Measurements from ENCODE around the gene IGSF8. TPM values are rescaled to one million over a fixed set of nuclear protein-coding genes. Genes with fewer than 3 reads are reported as not detected.

IGSF8 gene, protein sequence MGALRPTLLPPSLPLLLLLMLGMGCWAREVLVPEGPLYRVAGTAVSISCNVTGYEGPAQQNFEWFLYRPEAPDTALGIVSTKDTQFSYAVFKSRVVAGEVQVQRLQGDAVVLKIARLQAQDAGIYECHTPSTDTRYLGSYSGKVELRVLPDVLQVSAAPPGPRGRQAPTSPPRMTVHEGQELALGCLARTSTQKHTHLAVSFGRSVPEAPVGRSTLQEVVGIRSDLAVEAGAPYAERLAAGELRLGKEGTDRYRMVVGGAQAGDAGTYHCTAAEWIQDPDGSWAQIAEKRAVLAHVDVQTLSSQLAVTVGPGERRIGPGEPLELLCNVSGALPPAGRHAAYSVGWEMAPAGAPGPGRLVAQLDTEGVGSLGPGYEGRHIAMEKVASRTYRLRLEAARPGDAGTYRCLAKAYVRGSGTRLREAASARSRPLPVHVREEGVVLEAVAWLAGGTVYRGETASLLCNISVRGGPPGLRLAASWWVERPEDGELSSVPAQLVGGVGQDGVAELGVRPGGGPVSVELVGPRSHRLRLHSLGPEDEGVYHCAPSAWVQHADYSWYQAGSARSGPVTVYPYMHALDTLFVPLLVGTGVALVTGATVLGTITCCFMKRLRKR
- 52.0 TPM for total RNA-seq

DNA sequence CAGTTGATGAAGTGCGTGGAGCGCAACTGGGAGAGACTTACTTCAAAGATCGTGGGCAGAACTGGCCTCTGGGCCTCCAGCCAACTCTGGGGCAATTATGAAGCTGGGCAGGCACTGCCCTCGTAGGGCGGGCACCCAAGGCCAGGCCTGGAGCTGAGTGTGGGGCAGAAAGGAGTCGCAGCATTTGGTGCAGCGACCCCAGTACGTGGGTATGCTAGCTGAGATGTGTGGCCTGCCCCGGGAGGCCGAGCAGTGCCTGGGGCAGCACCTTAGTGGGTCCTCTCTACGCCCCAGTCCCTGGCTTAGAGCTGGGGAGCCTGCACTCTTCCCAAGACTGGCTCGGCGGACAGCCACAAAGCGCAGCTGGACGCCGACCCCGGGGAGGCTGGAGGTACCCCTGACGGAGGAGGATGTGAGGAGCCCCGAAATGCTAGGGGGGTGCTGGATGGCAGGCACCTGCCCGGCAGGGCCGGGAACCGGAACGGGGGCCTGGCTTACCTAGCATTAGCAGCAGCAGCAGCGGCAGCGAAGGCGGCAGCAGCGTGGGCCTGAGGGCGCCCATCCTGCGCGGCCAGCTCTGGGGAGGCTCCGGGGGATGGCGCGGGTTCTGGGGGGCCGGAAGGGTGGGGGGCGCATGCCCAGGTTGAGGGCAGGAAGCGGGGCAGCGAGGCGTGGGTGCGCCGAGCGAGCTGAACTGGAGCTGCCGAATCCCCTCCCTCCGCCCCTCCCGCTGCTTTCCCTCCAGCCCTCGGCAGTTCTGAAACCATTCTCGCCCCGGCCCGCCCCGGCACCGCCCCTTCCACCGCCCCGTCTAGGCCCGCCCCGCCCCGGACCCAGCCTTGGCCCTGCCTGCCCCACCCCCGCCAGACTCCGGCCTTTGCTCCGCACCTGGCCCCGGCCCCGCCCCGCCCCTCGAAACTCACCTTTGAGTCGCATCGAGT lies at the start of gene IGSF8:
TSS of gene IGSF8 (minus strand) at position 709 of the 941 bp plus-strand sequence. CDS start at position 562, 147 bp downstream.
- peak; percentile 83 to 89 (median 87) for DNase-seq (ENCODE audit: low read depth in 2 of 3, low spot score in 2 of 3)

DNA sequence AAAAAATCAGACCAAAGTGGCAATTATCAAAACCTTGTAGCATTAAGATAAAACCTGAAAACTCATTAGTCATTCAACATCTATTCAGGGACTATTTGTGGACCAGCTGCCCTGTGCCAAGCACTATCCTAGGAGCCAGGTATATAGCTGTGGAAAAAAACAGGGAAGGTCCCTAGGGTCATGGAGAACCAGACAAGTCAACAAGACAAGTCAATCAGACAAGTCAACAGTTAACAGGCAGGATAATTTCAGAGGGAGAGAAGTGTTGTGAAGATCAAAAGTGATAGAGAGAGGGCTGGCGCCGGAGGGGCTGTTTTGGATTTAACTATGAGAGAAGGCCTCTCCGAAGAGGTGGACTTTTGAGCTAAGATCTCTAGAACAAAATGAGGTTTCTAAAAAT lies 49.7 kb upstream of the IGSF8 start:
- no peak for DNase-seq (ENCODE audit: low read depth in 2 of 3, low spot score in 2 of 3)

DNA sequence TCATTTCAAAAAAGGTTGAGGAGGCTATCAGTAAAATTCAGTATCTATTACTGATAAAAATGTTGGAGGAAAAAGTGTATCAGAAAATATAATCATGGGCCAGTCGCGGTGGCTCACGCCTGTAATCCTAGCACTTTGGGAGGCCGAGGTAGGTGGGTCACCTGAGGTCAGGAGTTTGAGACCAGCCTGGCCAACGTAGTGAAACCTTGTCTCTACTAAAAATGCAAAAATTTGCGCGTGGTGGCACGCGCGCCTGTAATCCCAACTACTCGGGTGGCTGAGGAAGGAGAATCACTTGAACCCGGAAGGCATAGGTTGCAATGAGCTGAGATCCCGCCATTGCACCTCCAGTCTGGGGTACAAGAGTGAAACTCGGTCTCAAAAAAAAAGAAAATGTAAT lies 47.7 kb upstream of the IGSF8 start:
- DNase-seq (ENCODE audit: low read depth in 2 of 3, low spot score in 2 of 3), result no peak

DNA sequence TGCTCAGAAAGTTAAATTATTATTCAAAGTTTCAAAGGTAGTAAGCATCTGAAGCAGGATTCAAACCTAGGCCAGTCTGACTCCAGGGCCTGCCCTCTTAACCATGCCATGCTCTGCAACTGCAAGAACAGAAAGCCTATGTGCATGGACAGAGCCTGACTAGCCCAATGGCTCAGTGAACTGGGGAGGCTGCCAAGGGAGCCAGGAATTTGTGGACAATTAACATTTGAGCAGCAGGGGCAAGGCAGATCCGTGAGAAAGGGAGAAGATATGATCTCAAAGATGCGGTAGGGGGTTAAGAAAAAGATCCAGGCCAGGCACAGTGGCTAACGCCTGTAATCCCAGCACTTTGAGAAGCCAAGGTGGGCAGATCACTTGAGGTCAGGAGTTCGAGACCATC lies 46.5 kb upstream of the IGSF8 start:
- no peak for DNase-seq (ENCODE audit: low read depth in 2 of 3, low spot score in 2 of 3)

DNA sequence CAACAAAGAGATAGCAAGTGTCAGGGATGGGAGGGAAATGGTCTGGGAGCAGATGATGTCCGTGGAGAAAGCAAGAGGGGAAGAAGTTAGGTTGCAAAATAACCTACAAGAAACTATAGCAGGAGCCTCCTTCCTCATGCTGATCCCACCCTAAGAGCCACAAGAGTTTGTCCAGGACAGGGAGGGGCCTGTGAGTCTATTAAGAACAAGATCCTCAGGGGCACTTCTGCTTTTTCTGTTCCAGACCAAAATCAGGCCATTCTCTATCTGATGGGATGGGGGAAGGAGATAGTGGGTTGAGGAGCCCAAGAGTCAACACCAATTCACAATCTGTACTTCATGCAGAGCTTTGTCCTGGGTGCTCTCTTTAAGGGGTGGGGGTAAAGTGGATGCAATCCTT lies 45.3 kb upstream of the IGSF8 start:
- peak in 2 of 3 donors; percentile 26 to 52 for DNase-seq (ENCODE audit: low read depth in 2 of 3, low spot score in 2 of 3)

DNA sequence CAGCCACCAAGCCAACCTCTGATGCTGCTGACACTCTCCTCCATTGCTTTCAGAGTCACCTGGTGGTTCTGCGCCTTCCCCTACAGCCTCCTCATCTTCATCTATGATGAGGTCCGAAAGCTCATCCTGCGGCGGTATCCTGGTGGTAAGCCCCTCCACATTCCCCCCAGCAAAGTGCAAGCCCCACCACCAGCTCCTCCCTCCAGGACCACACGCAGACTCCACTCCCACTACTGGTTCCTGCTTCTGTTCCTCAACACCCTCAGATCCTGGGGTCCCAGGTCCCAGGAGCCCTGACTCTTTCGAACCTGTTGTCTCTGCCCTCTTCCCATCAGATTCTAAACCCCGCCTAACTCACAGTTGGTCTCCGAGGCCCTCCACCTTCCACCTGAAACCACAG lies 41.4 kb upstream of the IGSF8 start:
- DNase-seq (ENCODE audit: low read depth in 2 of 3, low spot score in 2 of 3), result no peak

DNA sequence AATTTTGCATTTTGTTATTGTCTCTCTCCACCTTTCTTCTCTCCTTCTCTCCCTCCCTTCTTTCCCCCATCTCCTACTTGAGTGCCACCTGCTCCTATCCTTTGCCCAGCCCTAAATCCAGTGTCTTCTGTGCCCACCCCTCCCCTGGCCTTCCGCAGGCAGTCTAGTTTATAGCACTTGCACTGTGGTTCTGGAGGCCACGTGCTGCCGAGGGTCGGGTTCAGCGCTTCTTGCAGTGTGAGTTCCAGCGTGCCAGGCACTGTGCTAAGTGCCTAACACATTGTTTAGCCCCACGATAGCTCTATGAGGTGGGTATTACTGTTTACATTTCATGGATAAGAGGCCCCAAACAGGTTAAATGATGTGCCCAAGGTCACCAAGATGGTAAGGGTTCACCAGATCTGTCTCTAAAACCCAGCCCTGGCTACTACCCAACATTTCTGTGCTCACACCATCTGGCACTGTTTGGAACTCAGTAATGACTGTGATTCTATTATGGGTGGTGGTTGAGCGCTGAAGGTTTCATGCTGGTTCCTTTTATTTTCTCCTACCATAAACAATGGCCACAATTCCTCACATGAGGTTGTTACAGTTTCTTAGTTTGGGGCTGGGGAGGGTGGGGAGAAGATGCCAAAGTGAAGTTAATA lies 38.9 kb upstream of the IGSF8 start:
- DNase-seq (ENCODE audit: low read depth in 2 of 3, low spot score in 2 of 3), result no peak

DNA sequence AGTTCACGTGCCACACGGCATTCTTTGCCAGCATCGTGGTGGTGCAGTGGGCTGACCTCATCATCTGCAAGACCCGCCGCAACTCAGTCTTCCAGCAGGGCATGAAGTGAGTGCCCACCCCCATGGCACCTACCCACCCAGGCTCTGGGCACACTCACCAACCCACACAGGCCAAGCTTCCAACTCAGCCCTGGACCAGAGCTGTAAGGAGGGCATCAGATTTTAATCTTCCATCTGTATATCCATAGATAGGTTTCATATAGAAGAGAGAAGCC lies 38.4 kb upstream of the IGSF8 start:
- no peak for DNase-seq (ENCODE audit: low read depth in 2 of 3, low spot score in 2 of 3)

DNA sequence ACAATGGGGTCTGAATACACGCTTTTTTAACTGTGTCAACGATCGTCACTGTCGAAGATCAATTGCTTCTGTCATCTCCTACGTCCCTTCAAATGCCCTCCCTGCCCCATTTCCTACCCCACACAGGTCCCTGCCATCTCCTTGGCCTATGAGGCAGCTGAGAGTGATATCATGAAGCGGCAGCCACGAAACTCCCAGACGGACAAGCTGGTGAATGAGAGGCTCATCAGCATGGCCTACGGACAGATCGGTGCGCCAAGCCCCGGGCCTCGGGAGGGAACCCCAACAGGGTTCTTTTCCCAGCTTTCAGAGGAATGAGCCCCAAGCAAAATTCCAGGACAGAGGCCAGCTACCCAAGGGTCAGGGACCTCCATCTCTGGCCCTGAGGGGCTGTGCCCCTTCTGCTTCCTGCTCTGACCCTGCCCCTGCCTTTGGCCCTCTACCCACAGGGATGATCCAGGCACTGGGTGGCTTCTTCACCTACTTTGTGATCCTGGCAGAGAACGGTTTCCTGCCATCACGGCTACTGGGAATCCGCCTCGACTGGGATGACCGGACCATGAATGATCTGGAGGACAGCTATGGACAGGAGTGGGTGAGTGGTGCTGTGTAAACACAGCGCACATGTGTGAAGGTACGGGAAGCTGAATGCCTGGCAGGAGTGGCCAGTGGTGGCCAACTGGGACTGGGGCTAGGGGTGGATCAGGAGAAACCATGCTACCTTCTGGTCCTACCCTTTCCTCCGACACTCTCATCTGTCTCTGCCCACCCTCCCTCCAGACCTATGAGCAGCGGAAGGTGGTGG lies 37.9 kb upstream of the IGSF8 start:
- no peak for DNase-seq (ENCODE audit: low read depth in 2 of 3, low spot score in 2 of 3)

DNA sequence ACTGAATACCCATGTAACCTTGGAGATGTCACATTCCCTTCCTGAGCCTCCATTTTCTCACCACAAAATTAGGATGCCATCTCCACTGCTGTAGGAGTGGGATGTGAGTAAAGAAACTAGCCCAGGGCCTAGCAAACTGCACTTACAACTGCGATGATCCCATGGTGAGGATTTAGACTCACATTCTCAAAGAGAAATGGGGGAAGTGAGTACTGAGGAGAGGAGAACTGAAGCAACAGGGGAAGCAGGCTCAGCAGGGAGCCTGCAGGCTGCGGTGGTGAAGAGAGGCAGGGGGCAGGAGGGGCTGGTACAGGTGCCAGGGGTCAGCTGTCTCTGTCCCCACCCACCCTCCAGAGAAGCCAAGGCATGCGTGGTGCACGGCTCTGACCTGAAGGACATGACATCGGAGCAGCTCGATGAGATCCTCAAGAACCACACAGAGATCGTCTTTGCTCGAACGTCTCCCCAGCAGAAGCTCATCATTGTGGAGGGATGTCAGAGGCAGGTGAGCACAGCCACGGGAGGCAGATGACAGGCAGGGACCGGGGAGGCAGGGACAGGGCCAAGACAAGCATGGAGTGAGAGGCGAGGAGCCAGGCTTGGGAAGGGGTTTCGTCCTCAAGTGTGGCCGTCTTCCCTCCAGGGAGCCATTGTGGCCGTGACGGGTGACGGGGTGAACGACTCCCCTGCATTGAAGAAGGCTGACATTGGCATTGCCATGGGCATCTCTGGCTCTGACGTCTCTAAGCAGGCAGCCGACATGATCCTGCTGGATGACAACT lies 36.6 kb upstream of the IGSF8 start:
- DNase-seq (ENCODE audit: low read depth in 2 of 3, low spot score in 2 of 3), result no peak

DNA sequence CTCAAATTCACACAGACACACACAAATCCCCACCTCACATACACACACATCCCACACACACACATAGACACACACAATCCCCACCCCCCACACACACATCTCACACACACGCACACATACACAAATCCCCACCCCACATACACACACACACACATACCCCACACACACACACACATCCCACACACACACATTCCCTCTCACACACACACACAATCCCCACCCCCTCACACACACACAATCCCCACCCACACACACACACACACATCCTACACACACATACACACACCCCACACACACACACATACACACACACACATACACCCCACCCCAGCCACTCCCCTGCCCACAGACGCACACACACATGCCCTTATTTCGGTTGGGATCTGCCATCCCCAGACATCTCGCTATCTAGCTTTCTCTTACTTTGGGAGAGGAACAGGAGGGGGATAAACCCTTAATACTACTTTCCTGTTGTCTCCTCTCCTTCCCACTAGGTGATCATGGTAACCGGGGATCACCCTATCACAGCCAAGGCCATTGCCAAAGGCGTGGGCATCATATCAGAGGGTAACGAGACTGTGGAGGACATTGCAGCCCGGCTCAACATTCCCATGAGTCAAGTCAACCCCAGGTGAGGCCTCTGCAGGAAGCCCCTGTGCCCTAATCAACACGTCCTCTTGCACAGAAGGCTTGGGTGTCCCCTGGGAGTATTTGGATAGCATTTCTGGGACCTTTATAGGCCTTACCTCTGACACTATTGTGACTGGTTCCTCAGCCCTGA lies 35.8 kb upstream of the IGSF8 start:
- DNase-seq (ENCODE audit: low read depth in 2 of 3, low spot score in 2 of 3), result no peak

DNA sequence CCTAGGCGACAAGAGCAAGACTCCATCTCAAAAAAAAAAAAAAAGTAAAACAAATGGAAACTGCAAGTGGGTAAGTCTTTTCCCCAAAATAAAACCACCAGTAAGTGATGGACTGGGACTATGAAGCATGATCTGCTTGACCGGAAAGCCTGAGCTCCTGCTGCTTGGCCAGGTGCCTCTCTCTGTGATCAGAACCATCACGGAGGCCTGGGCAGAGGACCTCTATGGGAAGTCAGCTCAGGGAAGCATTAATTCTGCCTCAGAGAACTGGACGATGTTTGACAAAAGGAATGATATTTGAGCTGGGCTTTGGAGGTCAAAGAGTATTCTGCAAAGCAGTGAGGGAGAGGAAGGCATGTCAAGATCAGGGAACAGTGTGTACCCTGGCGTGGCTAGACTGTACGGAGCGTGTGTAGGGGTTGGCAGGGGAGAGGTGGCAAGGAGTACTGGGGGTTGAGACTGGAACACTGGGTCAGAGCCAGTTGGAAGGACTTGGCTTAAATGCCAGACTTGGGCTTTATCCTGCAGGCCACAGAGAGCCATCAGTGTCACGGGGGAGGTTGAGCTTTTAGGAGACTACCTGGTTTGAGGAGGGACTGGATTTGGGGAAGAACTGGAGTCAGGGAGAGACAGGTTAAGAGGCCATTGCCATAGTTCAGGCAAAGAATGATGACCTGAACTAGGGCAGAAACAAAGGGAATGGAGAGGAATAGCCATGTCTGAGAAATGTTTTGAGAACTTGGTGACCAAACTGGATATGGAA lies 33.6 kb upstream of the IGSF8 start:
- no peak for DNase-seq (ENCODE audit: low read depth in 2 of 3, low spot score in 2 of 3)

DNA sequence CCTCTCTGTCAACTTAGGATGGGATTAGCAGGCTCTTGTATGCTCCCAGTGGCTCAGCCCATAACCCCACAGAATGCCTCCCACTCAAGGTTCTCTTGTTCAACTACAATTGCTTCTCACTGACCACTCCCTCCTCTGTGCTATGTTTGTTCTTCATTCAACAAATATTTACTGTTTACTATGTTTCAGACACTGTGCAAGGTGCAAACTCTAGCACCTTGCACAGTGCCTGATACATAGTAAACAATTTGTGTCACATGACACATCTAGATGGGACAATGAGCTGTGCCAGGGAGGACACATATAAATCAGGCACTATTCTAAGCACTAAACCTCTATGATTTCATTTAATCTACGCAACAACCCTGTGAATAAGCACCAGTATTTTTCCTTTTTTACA lies 32.5 kb upstream of the IGSF8 start:
- no peak for DNase-seq (ENCODE audit: low read depth in 2 of 3, low spot score in 2 of 3)

DNA sequence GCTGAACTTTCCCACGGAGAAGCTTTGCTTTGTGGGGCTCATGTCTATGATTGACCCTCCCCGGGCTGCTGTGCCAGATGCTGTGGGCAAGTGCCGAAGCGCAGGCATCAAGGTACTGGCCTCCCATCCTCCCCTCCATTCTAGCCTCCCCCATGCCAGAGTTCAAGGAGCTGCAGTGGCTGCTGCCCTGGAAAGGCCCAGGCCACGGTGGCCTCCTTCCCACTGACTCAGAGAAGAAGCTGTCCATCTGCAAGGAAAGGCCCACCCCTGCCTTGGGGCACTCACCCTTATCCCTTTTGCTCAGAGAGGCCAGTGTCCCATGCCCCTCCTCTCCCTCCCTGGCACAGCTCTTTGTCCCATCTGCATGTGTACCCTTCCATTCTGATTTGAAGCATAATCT lies 32.1 kb upstream of the IGSF8 start:
- no peak for DNase-seq (ENCODE audit: low read depth in 2 of 3, low spot score in 2 of 3)

DNA sequence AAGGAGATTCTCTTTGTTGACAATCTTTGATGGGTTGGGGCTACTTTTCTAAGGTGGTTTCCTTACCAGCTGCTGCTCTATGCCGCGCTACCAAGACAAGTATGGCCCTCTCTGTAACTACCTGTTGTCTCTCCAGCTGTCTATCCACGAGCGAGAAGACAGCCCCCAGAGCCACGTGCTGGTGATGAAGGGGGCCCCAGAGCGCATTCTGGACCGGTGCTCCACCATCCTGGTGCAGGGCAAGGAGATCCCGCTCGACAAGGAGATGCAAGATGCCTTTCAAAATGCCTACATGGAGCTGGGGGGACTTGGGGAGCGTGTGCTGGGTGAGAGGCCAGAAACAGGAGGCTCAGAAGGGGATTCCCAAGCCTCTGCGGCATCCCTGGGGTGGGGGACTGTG lies 31.5 kb upstream of the IGSF8 start:
- DNase-seq (ENCODE audit: low read depth in 2 of 3, low spot score in 2 of 3), result no peak

DNA sequence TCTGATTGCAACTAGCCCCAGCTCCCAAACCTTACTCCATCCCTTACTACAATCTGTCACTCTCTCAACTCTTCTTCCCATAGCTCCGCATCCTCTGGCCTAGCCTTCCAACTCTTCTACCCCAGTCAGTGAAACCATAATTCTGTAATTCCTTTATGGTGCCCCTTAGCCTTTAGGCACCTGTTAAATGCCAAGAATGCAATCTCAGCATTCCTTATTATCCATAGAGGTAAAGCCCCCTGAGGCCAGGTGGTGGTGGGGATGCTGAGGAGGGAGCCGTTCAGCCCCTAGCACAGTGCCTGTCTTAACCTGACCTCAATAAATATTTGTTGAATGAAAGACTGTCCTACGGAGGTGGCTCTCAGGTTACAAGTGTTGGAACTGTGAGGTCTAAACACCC lies 31.1 kb upstream of the IGSF8 start:
- DNase-seq (ENCODE audit: low read depth in 2 of 3, low spot score in 2 of 3), result no peak

DNA sequence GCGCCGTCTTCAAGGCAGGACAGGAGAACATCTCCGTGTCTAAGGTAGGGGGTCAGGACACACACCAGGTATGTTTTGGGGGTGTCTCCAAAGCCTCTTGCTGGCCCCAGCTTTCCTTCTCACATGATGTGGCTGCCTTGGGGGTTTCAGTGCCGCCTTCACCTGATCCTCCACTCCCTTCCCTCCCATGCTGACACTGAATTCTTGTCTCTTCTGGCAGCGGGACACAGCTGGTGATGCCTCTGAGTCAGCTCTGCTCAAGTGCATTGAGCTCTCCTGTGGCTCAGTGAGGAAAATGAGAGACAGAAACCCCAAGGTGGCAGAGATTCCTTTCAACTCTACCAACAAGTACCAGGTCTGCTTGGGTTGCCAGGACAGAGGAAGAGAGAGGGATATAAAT lies 30.6 kb upstream of the IGSF8 start:
- DNase-seq (ENCODE audit: low read depth in 2 of 3, low spot score in 2 of 3), result no peak

DNA sequence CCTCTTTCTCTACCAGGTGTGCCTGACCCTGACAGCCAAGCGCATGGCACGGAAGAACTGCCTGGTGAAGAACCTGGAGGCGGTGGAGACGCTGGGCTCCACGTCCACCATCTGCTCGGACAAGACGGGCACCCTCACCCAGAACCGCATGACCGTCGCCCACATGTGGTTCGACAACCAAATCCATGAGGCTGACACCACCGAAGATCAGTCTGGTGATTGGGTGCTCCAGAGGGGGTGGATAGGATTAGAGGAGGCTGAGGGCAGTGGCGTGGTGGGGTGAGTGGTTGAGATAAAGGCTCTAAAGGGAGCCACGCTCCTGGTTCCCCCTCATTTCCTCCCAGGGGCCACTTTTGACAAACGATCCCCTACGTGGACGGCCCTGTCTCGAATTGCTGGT lies 30.2 kb upstream of the IGSF8 start:
- no peak for DNase-seq (ENCODE audit: low read depth in 2 of 3, low spot score in 2 of 3)
